Measurements from ENCODE around the gene NFKBIB. TPM values are rescaled to one million over a fixed set of nuclear protein-coding genes. Genes with fewer than 3 reads are reported as not detected.

NFKBIB gene
- total RNA-seq, 1 experiment from 2014 or later, result 30.6 TPM

DNA sequence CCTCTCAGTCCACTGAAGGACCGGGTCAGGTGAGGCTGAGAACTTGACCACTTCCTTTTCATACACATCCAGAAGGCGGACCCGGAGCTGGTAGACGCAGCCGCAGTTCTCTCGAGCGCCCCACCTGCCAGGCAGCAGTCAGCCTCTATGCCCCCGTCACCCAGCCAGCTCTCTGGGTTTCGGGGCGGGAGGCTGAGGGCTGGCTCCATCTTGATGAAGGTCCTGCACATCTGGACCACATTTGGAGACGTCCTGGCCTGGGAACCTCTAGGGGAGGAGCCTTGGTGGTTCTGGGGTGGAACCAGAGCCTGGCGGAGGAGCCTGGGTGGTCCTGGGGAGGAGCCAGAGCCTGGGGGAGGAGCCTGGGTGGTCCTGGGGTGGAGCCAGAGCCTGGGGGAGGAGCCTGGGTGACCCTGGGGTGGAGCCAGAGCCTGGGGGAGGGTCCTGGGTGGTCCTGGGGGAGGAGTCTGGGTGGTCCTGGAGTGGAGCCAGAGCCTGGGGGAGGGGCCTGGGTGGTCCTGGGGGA lies 45.3 kb downstream of the NFKBIB start:
- peak; percentile 75 for DNase-seq

DNA sequence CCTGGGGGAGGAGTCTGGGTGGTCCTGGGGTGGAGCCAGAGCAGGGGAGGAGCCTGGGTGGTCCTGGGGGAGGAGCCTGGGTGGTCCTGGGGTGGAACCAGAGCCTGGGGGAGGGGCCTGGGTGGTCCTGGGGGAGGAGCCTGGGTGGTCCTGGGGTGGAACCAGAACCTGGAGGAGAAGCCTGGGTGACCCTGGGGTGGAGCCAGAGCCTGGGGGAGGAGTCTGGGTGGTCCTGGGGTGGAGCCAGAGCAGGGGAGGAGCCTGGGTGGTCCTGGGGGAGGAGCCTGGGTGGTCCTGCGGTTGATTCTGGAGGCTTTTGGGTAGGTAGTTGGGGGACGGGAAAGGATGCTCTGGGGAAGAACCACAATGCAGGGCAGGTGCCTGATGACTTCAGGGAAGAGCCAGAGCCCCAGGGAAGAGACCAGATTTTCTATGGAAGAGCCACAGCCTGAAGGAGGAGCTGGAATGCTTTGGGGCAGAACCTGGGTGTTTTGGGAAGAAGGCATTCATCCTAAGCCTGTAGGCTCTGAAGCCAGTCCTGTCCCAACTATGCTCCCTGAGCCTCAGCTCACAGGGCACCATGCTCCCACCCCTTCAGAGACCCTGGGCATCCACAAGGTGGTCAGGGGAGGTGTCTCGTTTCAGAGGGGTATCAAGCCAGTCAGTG lies 45.9 kb downstream of the NFKBIB start:
- Histone ChIP-seq H3K27me3 (ENCODE audit: control insufficient read depth, insufficient read depth, low read length) (no peaks in the 10 kb centered on the region), H3K4me3 (ENCODE audit: insufficient read depth, low read depth, low read length) (no peak overlapping the region), H3K36me3 (replicated peaks; ENCODE audit: control insufficient read depth, insufficient read depth, low read length) (no peaks in the 10 kb centered on the region; the same call in 1 of the 2 replicates)
- DNase-seq, result no peak

More for the DNA sequence above, 45.3 kb downstream of the NFKBIB start:
- Histone ChIP-seq H3K36me3 (replicated peaks; ENCODE audit: control insufficient read depth, insufficient read depth, low read length) (no peaks in the 10 kb centered on the region; the same call in 1 of the 2 replicates), H3K4me3 (ENCODE audit: insufficient read depth, low read depth, low read length) (no peak overlapping the region), H3K27me3 (ENCODE audit: control insufficient read depth, insufficient read depth, low read length) (no peaks in the 10 kb centered on the region)

GRCh38 chr19:38946229-38947010 lies 46.7 kb downstream of the NFKBIB start:
- DNase-seq, result peak; percentile 27
- H3K4me3 ChIP-seq (ENCODE audit: insufficient read depth, low read depth, low read length), result no peak overlapping the region
- H3K36me3 ChIP-seq (replicated peaks; ENCODE audit: control insufficient read depth, insufficient read depth, low read length), result no peaks in the 10 kb centered on the region; the same call in 1 of the 2 replicates
- no peaks in the 10 kb centered on the region for H3K27me3 ChIP-seq (ENCODE audit: control insufficient read depth, insufficient read depth, low read length)

- Histone ChIP-seq H3K36me3 (replicated peaks; ENCODE audit: control insufficient read depth, insufficient read depth, low read length) (no peaks in the 10 kb centered on the region; the same call in 1 of the 2 replicates), H3K4me3 (ENCODE audit: insufficient read depth, low read depth, low read length) (peak overlapping the region; percentile 74), H3K27me3 (ENCODE audit: control insufficient read depth, insufficient read depth, low read length) (no peaks in the 10 kb centered on the region)
- peak; percentile 99 for DNase-seq
Observed at GRCh38 chr19:38949580-38950367, 50.0 kb downstream of the NFKBIB start.

DNA sequence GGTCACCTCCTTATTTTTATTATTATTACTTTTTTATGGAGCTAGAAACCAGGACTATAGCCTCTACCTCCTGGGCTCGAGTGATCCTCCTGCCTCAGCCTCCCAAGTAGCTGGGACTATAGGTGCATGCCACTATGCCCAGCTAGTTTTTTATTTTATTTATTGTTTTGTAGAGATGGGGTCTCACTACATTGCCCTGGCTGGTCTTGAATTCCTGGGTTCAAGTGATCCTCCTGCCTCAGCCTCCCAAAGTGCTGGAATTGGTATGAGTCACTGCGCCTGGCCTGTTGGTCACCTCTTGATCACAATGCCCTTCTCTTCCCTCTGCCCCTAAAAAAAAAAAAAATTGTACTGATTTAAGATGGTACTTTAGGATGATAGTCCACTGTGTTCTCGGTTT lies 51.4 kb downstream of the NFKBIB start:
- DNase-seq, result no peak

DNA sequence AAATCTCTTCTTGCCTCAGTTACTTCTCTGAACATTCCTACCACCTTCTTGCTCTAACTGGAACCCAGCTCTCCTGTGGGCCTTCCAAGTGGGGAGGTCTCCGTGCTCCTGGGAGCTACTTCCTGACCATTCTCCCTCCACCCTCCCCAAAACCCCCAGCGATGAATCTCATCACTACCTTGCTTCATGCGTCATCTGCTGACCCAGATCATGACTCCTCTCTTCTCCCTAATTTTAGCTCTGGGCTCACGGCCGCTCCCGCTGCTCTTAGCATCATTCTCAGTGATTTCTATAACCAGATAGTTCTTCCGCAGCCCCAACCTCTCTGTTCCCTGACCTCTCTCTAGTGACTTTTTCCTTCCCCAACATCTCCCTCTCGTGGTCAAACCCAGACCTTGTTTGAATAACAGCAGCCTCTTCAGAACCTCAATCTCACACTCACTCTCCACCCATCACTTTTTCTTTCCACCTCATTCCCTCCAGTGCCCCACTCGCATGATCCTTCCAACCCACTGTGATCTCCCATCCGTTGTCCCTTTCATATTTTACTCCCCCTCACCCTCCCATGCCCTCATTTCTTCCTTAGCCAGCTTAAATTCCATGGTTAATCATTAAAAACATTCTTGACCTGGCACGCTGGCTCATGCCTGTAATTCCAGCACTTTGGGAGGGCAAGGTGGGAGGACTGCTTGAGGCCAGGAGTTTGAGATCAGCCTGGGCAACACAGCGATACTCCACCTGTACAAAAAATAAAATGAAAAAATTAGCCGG lies 52.8 kb downstream of the NFKBIB start:
- DNase-seq, result peak; percentile 71
- H3K4me3 ChIP-seq (ENCODE audit: insufficient read depth, low read depth, low read length), result no peak overlapping the region
- H3K27me3 ChIP-seq (ENCODE audit: control insufficient read depth, insufficient read depth, low read length), result no peaks in the 10 kb centered on the region
- H3K36me3 ChIP-seq (replicated peaks; ENCODE audit: control insufficient read depth, insufficient read depth, low read length), result no peaks in the 10 kb centered on the region; the same call in 1 of the 2 replicates

More for the DNA sequence above, 51.4 kb downstream of the NFKBIB start:
- no peak overlapping the region for H3K4me3 ChIP-seq (ENCODE audit: insufficient read depth, low read depth, low read length)
- H3K27me3 ChIP-seq (ENCODE audit: control insufficient read depth, insufficient read depth, low read length), result no peaks in the 10 kb centered on the region
- H3K36me3 ChIP-seq (replicated peaks; ENCODE audit: control insufficient read depth, insufficient read depth, low read length), result no peaks in the 10 kb centered on the region; the same call in 1 of the 2 replicates

DNA sequence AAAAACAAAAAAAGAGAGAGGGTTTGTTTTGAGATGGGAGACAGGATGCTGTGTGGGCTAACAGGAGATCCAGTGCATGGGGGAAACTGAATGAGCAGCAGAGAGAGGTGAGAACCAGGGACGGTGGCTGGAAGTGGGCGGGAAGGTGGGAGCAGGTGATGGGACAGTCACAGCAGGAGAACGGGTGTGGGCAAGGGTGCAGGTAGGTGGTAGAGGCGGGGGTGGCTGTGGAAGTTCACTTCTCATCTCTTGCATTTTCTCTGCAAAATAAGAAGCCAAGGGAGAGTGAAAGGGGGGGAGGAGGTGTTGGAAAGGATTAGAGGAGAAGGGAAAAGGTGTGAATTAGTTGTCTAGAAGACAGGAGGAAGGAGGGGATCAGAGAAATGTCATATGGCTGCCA lies 53.9 kb downstream of the NFKBIB start:
- H3K4me3 ChIP-seq (ENCODE audit: insufficient read depth, low read depth, low read length), result no peak overlapping the region
- no peaks in the 10 kb centered on the region for H3K27me3 ChIP-seq (ENCODE audit: control insufficient read depth, insufficient read depth, low read length)
- no peak for DNase-seq
- peaks cover 2% of the 10 kb centered on the region for H3K36me3 ChIP-seq (replicated peaks; ENCODE audit: control insufficient read depth, insufficient read depth, low read length)

DNA sequence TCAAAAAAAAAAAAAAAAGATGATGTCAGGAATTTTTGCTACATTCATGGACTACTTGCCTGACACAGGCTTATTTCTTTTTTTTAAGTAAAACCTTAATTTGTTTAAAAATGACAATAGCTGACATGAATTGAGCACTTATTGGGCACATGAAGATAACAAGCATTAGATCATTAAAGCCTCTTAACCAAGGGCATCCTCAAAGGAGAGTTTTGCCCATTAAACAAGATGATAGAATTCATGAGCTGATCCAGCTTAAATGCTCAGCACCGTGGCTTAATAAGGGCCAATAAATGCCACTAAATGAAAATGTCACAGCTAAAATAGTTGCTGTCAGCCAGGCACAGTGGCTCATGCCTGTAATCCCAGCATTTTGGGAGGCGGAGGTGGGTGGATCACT lies 56.5 kb downstream of the NFKBIB start:
- no peaks in the 10 kb centered on the region for H3K27me3 ChIP-seq (ENCODE audit: control insufficient read depth, insufficient read depth, low read length)
- peaks cover 2% of the 10 kb centered on the region for H3K36me3 ChIP-seq (replicated peaks; ENCODE audit: control insufficient read depth, insufficient read depth, low read length)
- no peak overlapping the region for H3K4me3 ChIP-seq (ENCODE audit: insufficient read depth, low read depth, low read length)
- DNase-seq, result no peak

DNA sequence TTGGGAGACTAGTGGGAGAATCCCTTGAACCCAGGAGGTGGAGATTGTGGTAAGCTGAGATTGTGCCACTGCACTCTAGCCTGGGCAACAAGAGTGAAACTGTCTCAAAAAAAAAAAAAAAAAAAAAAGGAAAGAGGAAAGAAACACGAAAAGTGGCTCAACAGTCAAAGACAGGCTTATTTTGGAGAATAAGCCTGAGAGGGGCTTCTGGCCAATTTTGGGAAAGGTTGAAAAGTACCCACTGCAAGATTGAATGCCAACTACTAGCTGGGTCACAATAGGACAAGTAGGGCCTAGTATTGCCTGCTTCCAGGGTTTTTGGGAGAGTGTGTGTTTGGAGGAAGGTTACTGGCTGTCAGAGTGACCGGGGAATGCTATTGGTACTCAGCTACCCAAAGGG lies 58.5 kb downstream of the NFKBIB start:
- DNase-seq, result no peak
- Histone ChIP-seq H3K27me3 (ENCODE audit: control insufficient read depth, insufficient read depth, low read length) (no peaks in the 10 kb centered on the region), H3K36me3 (replicated peaks; ENCODE audit: control insufficient read depth, insufficient read depth, low read length) (peaks cover 2% of the 10 kb centered on the region), H3K4me3 (ENCODE audit: insufficient read depth, low read depth, low read length) (no peak overlapping the region)

Other genes with a start within 250 kb of the NFKBIB start
- gene CAPN12, start 155.5 kb upstream of the NFKBIB start, total RNA-seq (2014; rRNA removed; shearing (Covaris generic)), result 3.0 and 5.4 TPM in 2 replicates
- gene LGALS7, start 126.5 kb upstream of the NFKBIB start, total RNA-seq (2014; rRNA removed; shearing (Covaris generic)), result 0.37 and 1.9 TPM in 2 replicates
- gene LGALS7B, start 110.8 kb upstream of the NFKBIB start, total RNA-seq (2014; rRNA removed; shearing (Covaris generic)), result not detected in 2 replicates
- not detected in 2 replicates for gene LGALS4, start 87.0 kb upstream of the NFKBIB start, total RNA-seq (2014; rRNA removed; shearing (Covaris generic))
- gene ECH1, start 68.2 kb upstream of the NFKBIB start, total RNA-seq (2014; rRNA removed; shearing (Covaris generic)), result 97.6 and 109 TPM in 2 replicates
- 454 and 591 TPM in 2 replicates for gene HNRNPL, start 50.0 kb upstream of the NFKBIB start, total RNA-seq (2014; rRNA removed; shearing (Covaris generic))
- gene RINL, start 21.7 kb upstream of the NFKBIB start, total RNA-seq (2014; rRNA removed; shearing (Covaris generic)), result 34.0 and 40.5 TPM in 2 replicates
- gene SIRT2, start 351 bp upstream of the NFKBIB start, total RNA-seq (2014; rRNA removed; shearing (Covaris generic)), result 11.6 and 11.8 TPM in 2 replicates
- gene CCER2, start 12.2 kb downstream of the NFKBIB start, total RNA-seq (2014; rRNA removed; shearing (Covaris generic)), result 0.07 TPM in 1 of 2 replicates, not detected in the other
- 65.9 and 75.6 TPM in 2 replicates for gene SARS2, start 30.8 kb downstream of the NFKBIB start, total RNA-seq (2014; rRNA removed; shearing (Covaris generic))
- 106 and 115 TPM in 2 replicates for gene MRPS12, start 31.0 kb downstream of the NFKBIB start, total RNA-seq (2014; rRNA removed; shearing (Covaris generic))
- 22.2 and 25.3 TPM in 2 replicates for gene FBXO17, start 75.8 kb downstream of the NFKBIB start, total RNA-seq (2014; rRNA removed; shearing (Covaris generic))
- 4.0 and 5.5 TPM in 2 replicates for gene FBXO27, start 132.6 kb downstream of the NFKBIB start, total RNA-seq (2014; rRNA removed; shearing (Covaris generic))
- gene ACP7, start 184.4 kb downstream of the NFKBIB start, total RNA-seq (2014; rRNA removed; shearing (Covaris generic)), result 0.14 TPM in 1 of 2 replicates, not detected in the other
- 14.0 and 15.6 TPM in 2 replicates for gene PAK4, start 225.8 kb downstream of the NFKBIB start, total RNA-seq (2014; rRNA removed; shearing (Covaris generic))

All from H7 (cell line).